NCI-H69 (cell line): ENCODE measurements around the gene PRCD.

Experiments used
- DNase-seq: peaks from one replicate; lab custom pipeline; 2025; lab: John Stamatoyannopoulos, UW

Gene PRCD

GRCh38 chr17:76540381-76541300 is 797 bp downstream of the PRCD start:
- peak; percentile 98 for DNase-seq

GRCh38 chr17:76541739-76542454 is 2.1 kb downstream of the PRCD start:
- DNase-seq, result no peak

DNA sequence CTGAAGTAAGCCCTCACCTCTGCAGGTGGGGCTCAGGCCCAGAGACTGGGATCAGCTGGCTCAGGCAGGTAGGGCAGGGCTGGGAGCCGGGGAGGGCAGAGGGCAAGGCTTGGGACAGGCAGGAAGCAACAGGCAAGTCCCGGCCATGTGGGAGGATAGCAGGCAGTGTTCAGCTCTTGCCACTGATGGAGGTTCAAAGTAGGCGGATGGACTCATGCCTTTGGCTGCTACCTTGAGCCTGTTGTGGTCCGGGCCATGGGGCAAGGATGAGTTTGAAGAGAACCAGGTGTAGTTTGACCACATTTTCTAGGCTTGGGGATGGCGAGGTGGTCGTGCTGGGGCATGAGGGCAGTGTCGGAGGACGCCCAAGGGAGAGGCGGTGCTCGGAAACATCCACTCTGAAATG is 2.7 kb downstream of the PRCD start:
- DNase-seq, result no peak

- DNase-seq, result no peak
These were observed 3.1 kb downstream of the PRCD start for GRCh38 chr17:76542984-76543383.

DNA sequence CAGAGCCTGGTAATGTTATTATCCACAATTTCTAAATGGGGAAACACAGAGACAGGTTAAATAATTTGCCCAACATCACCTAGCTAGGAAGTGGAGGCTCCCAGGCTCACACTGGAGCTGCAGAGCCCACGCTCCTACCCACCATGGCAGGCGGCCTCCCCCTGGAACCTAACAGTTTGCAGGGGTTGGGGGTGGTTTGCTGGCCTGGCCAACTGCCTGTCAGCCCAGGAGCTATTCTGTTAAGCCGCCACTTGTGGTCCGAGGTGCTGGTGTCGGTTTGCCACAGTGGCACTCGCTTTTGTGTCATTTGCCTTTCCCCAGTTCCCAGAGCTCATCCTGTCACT is 3.6 kb downstream of the PRCD start:
- no peak for DNase-seq

DNA sequence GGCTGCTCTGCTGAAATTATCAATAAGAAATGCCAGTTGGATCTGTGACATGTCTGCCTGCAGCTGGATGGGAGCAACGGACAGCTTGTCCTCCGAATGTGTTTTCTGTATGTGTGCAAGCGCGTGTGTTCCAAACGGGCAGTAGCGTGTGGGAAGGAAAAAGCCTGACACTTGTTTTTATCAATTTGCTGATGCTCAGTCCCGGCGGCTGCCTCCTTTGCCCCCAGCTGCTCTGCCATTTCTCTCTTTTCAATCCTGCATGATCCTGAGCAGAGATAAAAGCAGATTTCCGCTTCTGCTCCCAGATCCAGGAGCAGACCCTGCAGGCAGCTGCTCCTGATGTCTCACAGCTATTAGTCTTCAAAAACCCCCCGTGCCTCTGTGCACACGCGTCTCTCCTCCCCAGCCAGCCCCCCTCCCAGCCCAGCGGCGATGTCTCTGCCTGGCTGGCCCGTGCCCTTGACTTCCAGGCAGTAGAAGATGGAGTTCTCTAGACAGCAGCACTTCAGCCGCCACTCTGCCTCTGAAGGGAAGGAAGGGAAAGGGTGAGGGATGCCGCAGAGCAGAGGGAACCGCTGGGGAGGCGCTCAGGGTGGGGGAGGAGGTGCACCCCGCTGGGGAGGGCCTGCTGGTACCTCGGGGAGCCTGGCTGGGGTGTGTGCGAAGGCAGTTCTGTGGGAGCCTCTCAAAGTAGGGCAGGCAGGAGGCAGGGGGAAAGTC is 4.1 kb downstream of the PRCD start:
- peak; percentile 35 for DNase-seq

- no peak for DNase-seq
These were observed 4.9 kb downstream of the PRCD start for GRCh38 chr17:76544546-76545365.

DNA sequence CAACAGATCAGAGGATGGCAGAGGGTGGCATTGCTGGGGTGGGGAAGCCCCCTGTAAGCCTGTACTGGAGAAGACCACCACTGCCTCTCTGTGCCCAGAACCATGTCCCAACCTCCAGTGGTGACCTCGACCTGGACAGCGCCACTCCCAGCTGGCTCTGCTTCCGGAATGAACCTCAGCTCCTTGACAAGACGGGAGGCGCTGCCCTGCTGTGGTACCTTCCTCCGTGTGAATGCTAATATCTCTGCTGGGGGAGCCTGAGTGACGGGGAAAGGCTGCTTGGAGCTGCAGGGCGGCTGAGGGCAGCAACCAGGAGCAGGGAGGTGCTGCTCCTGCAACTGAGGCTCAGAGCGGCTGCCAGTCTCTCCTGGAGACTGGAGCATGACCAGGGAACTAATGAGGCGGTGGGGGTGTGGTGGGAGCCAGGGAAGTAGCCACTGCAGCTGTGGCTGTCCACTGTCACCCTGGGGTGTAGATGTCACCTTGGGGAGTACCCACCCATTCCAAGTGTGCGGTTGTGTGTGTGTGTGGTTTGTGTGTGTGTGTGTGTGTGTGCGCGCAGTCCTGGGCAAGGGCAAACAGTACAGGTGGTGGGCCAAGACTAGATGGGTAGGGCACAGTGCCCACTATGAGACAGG is 6.2 kb downstream of the PRCD start:
- DNase-seq, result no peak

DNA sequence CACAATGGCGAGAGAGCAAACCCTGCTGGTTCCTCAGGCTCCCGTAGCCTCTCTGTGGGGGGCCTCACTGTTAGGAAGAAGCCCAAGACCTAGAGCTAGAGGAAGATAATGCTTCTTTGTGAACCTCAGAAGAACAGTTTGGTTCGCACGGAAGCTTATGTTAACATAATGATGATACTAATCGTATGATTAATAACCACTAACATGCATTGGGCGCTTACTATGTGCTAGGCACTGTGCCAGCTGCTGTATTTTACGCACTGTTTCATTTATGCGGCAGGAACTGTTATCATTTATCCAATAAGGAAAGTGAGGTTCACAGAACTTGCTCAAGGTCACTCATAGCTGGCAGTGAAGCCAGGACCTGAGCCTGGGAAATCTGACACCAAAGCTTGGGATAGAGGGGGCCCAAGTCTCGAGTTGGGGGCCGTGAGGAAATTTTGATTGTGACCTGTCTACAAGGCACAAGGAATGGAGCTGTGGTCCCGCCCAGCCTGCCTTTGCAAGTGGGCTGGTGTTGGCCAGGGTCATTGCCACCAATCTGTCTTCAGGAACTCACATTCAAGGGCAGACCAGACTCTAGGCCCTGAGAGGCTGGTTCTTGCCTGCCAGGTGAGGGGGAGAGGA is 6.8 kb downstream of the PRCD start:
- DNase-seq, result no peak

DNA sequence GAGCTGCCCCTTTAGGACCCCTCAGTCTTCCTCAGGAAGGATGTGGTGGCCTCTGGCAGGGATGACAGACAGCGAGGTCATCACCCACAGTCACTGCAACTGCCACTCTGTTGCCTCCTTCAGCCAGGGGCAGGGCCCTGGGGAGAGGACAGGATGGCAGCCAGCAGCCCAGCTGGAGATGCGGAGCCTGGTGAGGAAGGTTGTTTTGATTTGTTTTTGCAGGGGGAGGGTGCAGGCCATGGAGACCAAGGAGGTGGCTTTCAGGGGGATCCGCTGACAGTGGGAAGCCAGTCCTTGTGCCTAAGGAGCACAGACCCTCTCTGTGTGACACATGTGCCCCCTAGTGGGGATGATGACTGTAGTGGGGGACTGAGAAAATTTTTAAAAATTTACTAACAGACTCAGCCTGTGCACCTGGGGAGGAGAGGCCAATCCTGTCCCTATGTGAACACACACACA is 7.4 kb downstream of the PRCD start:
- DNase-seq, result peak; percentile 80

DNA sequence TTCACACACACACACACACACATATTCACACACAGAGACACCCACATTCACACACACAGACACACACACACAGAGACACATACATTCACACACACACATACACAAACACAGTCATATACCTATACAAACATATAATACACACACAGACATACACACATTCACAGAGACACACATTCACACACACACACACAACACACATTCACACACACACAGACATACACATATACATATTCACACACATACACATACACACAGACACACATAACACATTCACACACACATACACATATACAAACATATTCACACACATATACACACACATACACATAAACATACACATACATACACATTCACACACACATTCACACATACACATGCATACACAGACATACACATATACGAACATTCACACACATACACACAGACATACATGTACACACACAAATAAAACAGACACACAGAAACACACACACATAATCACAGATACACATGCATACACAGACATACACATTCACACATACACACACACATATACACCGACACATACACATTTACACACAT is 7.9 kb downstream of the PRCD start:
- DNase-seq, result no peak

- DNase-seq, result no peak
These were observed 8.8 kb downstream of the PRCD start for GRCh38 chr17:76548378-76549214.

GRCh38 chr17:76549215-76549518 is 9.3 kb downstream of the PRCD start:
- DNase-seq, result no peak

- no peak for DNase-seq
These were observed 9.7 kb downstream of the PRCD start for GRCh38 chr17:76549539-76549938.

DNA sequence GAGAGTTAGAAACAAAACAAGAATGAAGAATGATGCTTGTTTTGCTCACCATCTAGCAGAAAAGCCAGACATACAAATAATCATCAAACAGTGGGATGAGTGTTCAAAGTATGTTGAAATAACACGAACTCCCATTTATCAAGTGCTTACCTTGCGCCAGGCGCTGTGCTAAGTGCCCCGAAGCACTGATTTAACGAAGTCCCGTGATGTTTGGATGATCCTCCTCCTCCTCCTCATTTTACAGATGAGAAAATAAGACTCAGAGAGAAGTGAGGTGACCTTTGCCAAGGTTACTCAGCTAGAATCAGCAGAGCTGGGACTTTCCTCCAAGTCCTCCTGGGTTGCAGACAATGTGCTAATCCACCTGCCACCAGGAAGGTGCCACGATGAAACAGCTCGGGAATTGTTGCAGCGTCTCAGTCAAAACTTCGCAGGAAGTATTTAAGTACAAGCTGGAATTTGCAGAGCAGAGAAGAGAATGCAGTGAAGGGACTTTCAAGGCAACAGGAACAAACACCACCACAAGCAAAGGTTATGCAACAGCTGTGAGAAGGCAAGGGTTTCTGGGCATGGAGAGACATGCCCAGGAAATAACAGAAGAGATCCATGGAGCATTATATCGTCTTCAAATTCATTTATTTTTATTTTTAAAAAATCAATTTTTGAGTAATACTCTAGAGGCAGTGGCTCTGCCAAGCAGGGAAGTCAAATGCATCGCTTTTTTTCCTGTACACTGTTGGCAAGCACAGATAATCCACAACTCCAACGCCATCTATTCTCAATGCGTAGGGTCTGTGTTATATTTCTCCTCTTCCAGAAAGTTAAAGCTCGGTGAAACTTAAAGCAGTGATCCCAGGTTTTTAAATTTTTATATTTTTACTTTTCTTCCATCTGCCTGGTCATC is 11.1 kb downstream of the PRCD start:
- DNase-seq, result peak; percentile 74

GRCh38 chr17:76551685-76552084 is 11.8 kb downstream of the PRCD start:
- peak; percentile 51 for DNase-seq

DNA sequence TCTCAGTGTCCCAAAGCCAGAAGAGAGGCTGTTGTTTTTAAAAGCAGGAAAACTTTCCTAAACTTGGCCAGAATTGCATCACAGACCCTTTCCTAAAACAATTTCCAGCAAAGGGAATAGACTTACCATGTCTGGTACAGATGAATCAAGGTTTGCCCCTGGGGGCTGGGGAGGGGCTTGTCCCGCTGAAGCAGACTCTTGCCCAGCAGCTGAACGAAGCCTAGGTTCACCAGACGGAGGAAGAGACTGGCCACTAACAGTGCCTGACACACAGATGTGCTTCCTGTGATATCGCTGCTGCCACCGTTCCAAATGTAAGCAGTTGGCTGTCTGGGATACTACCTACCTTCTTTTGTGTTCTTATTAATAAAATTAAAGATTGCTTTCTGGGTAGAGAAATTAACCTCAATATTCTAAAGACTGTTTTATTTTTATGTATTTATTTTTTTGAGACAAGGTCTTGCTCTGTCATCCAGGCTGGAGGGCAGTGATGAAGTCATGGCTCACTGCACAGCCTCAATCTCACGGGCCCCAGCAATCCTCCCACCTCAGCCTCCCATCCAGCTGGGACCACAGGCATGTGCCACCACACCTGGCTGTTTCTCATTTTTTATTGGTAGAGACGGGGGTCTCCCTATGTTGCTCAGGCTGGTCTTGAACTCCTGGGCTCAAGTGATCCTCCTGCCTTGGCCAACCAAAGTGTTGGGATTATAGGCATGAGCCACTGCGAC is 13.5 kb downstream of the PRCD start:
- DNase-seq, result no peak

- DNase-seq, result no peak
These were observed 14.3 kb downstream of the PRCD start for GRCh38 chr17:76554131-76554530.
